NAMALWA (cell line): Measurements from ENCODE around the gene C3.
"Not testable (repeated sequence)": the region's sequence is repeated elsewhere in the genome, so short reads cannot be mapped to it uniquely, and the experiment has no call there.

Experiments
- DNase-seq: peaks from one replicate; pipeline ENCODE4 v3.0.0-alpha.2; 2015; ENCODE audit warnings: low spot score

C3 gene

DNA sequence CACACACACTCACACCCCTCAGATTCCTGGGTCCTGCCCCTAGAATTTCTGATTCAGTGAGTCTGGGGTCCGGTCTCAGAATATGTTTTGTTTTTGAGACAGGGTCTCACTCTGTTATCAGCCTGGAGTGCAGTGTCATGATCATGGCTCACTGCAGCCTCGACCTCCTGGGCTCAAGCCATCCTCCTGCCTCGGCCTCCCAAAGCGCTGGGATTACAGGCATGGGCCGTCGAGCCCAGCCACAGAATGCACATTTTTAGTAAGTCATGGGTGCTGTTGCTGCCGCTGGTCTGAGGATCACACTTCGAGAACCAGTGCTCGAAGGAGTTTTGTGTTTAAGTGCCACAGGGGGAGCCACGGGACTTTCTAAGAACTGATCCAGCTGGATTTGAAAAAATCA is 28.4 kb downstream of the C3 start:
- DNase-seq: no peak

DNA sequence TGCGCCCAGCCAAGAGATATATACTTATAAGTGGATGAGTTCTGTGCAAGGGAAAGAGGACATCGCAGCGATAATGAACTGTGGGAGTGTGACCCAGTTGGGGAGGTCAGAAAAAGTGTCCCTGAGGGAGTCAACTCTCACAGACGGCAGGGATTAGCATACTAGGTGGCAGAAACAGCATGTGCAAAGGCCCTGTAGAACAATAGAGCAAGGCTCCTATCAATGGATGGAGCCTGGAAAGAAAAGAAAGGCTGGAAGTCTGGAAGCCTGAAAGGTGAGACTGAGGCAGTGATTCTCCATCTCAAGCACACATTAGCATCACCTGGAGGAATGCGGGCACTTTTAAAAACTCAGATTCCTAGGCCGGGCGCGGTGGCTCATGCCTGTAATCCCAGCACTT is 29.1 kb downstream of the C3 start:
- DNase-seq: no peak

DNA sequence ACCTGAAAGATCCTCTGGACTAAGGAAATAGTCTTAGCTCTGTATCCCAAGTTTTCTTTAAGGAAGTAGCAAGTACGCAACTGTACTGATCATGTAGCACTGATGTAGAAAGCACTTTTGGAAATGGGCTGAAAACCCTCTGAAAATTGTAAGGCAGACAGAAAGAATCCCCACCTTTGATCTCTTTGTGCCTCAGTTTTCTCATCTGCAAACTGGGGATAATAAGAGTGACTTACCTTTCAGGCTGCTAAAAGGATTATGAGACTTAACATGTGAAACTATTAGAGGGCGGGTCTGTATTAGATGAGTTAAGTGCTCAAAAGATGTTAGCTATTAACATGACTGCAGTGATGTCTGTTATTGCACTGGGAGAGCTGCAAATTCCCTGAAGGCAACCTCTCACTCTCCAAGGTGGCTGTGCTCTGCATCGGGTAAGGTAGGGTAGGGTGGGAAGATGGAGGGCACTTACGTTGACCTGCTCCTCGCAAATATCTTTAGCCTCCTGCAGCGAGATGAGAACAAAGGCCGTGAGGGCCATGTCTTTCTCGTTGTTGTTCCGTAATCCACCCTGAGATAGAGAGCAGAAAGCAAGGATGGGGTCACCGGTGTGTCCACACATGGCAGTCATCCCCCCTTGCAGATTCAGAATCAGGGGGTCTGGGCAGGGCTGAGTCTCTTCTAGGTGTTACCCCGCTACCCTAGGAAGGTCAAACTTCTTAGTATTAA is 30.1 kb downstream of the C3 start:
- DNase-seq: no peak

DNA sequence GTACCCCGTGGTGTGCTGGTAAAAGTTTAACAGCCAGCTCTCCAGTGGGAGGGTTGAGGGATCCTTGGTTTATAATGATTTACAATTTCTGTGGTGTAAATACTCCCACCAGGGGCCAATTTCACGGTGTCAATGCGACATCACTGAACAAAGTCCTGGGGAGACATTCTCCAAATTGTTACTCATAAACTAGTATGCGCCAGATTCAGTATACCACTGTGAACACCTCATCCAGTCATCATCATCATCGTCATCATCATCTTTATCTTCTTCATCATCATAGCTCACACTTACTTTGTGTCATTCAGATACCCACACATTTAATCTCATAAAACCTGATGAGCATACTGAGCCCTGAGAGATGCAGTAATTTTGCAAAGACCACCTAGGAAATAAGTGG is 33.3 kb downstream of the C3 start:
- no peak for DNase-seq

DNA sequence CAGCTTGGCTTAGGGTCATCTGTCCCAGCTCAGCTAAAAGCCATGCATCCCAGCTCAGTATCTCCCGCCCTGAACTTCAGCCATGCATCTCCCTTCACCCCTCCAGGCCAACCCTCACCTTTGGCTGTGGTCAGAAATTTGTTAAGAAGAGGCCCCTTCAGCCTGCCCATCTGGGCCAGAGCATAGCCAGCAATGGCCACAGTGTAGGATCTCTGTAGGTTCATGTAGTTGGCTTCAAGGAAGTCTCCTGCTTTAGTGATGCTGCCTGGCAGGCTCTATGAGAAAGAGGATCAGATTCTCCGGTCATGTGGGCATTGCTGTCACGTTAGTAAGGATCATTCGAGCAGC is 33.8 kb downstream of the C3 start:
- no peak for DNase-seq

DNA sequence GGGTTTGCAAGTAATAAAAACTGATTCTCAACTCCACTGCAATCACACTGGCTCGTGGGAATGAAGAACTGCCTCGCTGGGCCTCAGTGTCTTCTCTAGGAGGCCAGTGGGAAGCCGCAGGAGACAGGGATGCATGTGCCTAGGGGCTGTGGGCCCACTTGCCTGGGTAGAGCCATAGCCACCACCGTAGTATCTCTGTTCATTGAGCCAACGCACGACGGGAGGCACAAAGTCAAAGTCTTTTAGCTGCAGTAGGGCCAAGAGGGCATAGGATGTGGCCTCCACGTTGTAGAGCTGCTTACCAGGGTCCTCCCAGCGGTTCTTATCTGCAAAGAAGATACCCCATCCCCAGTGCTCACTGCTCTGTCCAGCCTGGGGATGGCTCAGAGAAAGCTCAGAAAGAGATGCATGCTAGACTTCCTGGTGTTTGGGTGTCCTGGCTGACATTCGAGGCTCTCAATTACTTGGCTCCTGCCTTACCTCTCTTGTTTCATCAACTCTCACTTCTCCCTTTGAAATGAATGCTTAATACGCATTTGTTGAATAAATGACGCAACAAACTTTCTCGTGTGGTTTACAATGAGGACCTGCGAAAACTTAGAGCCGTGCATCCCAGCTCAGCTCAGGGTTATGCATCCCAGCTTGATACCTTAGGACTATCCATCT is 34.4 kb downstream of the C3 start:
- no peak for DNase-seq

DNA sequence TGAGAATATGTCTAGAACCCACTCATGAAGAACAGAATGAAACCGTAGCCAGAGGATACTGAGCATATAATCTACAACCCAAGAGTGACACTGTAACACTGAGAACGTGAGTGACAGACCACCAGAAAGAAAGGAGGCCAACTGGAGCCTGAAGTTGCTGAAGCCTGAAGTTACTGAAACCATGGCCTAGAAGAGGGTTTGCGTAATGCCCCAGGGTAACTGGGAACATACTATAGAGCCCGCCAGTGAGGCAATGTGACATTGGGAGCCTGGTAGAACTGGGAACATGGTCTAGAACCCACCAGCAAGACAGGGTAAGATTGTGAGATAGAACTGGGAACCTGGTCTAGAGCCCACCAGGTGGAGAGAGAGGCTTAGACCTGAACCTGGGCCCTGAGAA is 35.0 kb downstream of the C3 start:
- no peak for DNase-seq

DNA sequence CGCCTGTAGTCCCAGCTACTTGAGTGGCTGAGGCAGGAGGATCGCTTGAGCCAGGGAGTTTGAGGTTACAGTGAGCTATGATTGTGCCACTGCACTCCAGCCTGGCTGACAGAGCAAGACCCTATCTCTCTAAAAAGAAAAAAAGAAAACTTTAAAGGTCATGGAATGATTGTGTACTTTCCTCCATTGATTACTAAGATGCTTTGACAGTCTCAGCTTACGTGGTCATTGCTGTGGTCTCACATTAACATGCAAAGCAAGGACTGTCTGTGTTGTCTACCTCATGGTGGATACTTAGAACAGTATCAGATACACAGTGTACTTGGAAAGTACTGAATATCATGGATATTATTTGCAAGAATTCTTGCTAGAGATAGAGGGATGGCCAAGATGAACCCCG is 36.5 kb downstream of the C3 start:
- no peak for DNase-seq

DNA sequence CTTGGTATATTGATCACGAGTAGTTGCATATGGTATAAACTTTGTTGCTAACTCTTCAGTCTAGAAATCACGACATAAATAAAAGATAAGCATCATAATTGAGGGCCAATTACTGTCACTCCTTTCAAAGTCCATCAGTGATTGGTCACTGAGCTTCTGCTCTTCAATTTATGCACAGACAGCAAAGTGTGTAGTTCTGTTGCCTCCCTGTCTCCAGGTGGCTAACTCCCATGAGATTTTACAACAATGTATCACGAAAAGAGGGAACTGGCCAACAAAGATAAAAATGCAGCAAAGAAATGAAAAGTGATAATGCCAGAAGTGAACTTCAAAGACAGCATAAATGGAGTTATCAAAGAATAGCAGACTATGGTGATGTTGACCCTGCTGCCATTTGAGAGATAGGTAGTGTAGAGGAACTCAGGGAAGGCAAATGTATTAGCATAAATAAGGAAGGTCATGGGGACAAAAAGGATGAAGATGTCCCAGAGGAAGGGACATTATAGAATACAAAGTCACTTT is 37.8 kb downstream of the C3 start:
- DNase-seq: no peak

DNA sequence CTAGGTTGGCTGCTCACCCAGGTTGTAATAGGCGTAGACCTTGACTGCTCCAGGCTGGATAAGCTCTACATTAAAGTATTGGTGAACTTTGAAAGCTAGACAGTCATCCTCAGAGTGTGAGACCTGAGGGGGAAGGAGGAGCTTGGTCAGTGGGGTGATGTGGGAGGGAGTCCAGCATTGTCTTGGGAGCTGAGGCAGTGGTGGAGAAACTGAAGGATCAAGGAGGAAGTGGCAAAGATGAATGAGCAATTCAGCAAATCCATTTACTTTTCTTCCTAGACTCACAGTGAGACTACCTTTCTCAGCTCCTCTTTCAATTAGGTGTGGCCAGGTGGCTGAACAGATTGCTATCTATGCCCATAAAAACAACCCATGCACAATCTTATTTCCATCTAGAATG is 40.3 kb downstream of the C3 start:
- no peak for DNase-seq

DNA sequence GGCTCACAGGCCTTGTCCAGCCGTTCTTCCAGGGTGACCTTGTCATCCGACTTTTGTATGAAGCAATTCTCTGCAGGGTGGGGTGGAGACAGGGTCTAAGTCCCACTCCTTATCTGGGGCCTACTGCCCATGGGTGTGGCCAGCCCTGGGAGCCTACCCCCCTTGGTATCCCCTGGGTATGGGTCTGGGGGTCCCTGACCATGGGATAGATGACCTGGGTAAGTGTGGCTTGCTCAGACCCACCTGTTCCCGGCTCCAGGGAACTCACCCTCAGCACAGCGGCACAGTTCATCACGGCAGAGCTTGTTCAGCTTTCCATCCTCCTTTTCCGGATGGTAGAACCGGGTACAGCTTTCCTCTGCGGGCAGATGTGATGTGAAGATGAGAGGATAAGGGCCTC is 41.3 kb downstream of the C3 start:
- DNase-seq: no peak

DNA sequence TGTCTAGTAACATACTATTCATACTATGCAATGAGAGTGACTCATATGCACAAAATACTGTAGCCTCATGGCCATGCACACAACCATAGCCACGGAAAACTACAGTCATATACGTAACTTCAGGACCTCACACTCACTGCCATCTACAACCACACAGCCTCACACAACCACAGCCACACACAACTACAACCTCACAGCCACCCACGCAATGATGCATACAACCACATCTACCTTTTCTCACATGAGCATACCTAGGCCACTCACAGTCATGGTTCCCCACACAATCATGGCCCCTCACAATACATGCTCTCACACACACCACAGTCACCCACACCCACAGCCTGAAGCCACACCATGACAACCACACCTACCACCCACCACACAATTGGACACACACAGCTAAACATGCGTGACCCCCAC is 41.8 kb downstream of the C3 start:
- no peak for DNase-seq

DNA sequence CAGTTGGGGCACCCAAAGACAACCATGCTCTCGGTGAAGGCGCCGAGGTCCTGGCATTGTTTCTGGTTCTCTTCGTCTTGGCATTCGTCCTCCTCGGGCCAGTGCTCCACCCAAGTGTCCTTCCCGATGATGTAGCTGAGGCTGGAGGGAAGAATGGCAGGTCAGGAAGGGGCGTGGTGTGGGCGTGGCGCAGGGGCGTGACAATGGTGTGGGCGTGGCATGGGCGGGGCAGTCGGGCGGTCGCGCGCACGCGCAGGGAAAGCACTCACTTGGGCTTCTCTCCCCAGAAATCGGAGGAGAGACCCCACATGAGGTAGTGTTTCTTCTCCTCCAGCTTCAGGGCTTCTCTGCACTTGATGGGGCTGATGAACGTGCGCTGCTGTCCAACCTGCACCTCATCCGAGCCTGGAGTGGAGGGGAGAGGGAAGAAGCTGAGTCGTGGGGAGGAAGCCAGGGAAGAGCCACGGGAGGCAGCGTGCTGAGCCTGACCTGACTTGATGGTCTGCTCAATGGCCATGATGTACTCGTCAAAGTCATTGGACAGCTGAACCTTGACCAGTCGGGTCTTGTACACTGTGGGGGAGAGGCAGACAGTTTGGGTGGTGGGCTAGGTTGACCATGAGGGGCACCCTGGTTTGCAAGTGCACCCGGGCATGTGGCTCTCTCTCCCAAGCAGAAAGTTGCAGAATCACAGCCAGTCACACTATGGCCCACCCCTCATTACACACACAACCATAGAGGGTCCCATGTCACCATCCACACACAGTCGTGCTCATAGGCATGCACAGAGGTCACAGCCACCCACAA is 42.4 kb downstream of the C3 start:
- peak; percentile 42 for DNase-seq

DNA sequence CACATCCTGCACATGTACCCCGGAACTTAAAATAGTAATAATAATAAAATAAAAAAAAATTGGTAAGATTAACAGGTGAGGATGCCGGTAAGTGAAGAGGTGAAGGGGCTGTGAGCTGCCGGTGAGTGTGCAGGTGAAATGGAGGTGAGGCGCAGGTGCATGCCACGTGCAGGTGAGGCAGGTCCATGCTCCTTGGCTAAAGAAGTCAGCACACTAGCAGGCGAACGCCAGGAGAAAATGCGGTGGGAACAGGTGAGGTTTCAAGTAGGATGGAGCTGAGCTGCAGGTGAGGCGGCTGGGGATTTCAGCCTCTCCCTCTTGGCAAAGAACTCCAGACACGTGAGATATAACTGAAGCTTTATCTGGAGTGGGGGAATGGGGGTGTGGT is 43.0 kb downstream of the C3 start:
- no peak for DNase-seq

DNA sequence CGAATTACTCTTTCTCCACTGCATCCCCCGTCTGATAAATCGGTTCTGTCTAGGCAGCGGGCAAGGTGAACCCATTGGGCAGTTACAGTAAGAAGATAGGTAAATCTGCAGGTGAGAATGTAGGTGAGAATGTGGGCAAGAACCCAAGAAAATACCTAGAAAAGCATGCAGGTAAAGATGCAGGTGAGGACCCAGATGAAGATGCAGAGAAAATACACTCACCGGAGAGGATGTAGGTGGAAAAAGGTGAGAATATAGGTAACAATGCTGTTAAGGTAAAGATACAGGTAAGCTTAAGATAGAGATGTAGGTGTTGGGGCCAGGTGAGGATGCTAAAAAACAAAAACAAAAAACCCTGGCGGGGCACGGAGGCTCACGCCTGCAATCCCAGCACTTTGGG is 44.2 kb downstream of the C3 start:
- no peak for DNase-seq

DNA sequence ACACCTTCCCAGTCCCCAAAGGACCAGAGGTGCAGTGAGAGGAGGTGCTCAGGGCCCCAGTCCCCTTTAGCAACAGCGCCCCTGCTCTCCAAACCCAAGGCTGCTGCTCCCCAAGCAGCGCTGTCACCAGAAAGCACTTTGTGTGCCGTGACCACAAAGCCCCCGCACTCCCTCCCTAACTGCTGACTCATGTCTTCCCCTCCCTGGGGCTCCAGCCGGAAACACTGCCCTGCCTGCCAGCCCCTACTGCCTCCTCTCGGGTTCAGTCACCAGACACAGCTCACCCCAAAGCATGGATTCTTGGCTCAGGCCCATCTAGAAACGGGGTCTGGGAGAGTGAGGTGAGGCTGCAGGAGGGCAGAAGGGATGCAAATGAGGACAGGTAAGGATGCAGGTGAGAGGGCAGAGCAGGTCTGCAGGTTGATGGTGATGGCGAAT is 45.6 kb downstream of the C3 start:
- peak; percentile 38 for DNase-seq

DNA sequence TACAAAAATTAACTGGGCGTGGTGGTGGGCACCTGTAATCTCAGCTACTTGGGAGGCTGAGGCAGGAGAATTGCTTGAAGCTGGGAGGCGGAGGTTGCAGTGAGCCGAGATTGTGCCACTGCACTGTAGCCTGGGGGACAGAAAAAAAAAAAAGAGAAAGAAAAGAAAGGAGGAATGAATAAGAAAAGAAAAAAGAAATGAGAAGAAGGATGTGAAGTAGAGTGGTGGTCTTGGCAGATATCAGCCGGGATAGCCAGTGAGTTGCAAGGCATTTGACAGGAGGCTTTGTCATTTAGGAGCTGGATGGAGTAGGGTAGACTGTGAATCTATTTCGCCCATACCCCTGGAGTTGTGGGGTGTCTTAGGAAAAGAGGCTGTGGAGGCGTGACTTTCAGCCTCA is 46.0 kb downstream of the C3 start:
- DNase-seq: not testable (repeated sequence)

DNA sequence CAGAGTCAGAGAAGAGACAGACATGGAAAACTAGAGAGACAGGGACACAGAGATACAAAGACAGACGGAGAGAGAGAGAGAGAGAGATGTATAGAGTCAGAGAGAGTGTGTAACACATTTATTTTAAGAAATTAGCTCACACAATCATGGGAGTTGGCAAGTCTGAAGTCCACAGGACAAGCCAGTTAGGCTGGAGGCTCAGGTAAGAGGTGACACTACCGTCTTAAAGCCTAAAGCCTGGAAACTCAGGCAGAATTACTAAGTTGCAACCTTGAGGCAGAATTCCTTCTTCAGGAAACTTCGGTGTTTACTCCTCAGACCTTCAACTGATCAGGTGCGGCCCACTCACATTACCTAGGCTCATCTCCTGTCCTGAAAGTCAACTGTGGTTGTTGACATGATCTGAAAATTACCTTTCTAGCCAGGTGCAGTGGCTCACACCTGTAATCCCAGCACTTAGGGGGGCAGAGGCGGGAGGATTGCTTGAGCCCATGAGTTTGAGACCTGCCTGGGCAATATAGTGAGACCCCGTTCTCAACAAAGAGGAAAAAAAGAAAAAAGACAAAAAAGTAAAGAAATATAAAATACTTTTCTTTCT is 47.7 kb downstream of the C3 start:
- DNase-seq: no peak

DNA sequence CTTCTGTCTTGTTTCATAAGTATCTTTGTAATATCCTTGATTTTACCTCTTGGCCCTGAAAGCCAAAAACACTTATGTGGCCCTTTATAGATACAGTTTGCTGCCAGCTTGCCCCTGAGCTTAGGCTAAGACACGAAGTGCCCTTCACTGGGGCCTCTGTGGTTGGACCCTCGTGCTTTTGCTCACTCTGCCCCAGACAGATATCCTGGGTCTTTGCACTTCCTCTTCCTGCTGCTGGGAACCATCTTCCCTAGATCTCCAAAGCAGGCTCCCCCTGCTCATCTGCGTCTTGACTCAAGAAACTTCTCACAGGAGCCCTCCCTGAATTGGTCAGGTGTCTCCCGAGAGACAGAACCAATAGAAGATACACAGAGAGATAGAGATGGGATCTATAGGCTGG is 48.5 kb downstream of the C3 start:
- no peak for DNase-seq

DNA sequence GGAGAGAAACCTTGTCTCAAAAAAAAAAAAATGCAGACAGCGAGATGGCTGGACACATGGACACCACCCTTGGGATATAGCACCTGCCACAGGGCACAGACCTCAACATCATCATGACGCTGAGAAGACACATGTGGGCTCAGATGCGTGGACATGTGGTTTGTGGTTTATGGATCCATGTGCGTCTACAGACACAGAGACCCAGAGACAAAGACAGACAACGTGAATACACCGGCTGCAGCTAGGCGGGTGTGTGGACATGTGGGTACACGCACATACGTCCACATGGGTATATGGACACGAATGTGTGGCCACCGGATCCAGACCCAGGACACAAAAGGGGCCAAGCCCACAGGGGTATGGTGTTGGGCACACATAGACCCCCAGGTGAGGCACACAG is 51.8 kb downstream of the C3 start:
- DNase-seq: no peak

DNA sequence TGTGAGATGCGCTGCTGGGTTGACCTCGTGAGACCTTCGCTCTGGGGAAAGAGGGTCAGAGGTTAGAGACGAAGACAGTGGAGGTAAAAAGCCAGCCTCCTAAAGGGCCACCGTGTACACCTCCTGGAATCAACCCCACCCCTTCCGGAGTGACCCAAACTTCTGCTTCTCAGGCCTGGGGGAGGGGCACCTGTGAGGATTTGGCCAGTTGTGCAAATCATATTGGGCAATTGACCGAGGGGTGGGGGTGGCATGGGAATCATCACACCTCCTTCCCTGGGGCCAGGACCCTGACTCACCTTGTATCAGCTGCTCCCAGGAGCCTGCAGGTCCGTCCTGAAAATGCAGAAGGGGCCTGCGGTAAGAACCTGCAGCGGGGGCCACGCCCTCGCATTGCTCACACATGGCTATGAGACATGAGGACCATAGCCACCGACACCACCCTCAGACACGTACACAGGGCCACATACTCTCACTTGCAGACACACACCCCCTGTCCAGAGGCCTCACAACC is 53.3 kb downstream of the C3 start:
- DNase-seq: no peak

DNA sequence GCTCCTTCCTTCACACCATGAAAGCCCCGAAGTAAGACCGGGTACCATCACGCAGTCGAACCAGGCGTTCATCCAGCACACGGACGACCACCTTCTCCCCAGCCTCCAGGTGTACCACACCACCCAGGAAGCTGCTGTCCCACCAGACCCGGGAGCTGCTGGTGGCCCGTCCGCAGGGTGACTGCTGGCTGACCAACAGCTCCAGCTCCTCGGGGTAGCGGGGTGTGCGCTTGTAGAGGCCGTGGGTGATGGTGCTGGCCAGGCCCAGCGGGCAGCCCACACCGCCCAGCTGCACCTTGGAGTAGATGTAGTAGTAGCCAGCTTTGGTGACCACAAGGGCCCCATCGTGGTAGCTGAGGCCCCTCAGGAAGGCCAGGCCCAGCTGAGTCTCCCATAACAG is 55.5 kb downstream of the C3 start:
- DNase-seq: no peak
